Adrenal gland (tissue), 12 donors: ENCODE results near the gene TEKT5. TPM values are rescaled to one million over a fixed set of nuclear protein-coding genes. Genes with fewer than 3 reads are reported as not detected.

Source experiments
- DNase-seq, 7 donors: peaks; one replicate each; pipeline ENCODE4 v3.0.0-alpha.2; 2019 to 2020
- H3K27ac ChIP-seq, 5 donors: fragments of 200-600 bp; sonication (generic) in 4 of 5; 1 replicate in 3 of 5; 2 replicates in 2 of 5; pipeline versions ENCODE4 v1.5.1 to v1.8.0; 2016 to 2020; ENCODE audit warnings: mild to moderate bottlenecking in 1 of 5
- H3K27me3 ChIP-seq: fragments of 200-600 bp; 2 replicates; pipeline ENCODE4 v1.8.0; 2021
- H3K36me3 ChIP-seq, 2 donors: fragments of 200-600 bp; replicated peaks in 1 of 2; 1 replicate in 1 of 2; 2 replicates in 1 of 2; pipeline versions ENCODE4 v1.5.1 to v1.8.0; 2018 to 2022
- H3K4me1 ChIP-seq, 2 donors: fragments of 200-600 bp; replicated peaks in 1 of 2; 1 replicate in 1 of 2; 2 replicates in 1 of 2; pipeline versions ENCODE4 v1.5.1 to v1.8.0; 2018 to 2021
- H3K4me3 ChIP-seq, 4 donors: fragments of 200-600 bp; sonication (generic) in 3 of 4; one replicate each; pipeline ENCODE4 v1.5.1; 2016 to 2018
- H3K9me3 ChIP-seq, 3 donors: fragments of 200-600 bp; sonication (generic) in 1 of 3; replicated peaks in 1 of 3; 1 replicate in 2 of 3; 2 replicates in 1 of 3; pipeline versions ENCODE4 v1.5.1 to v1.8.0; 2016 to 2021
- CTCF ChIP-seq, 6 experiments: fragments of 450-650 bp in 4 of 6; fragments of 200-600 bp in 2 of 6; sonication (generic) in 1 of 6; IDR thresholded peaks; 1 replicate in 5 of 6; 2 replicates in 1 of 6; pipeline versions ENCODE4 v1.5.1 to v1.8.0; 2016 to 2021; ENCODE audit warnings: antibody characterized with exemption in 6 of 6, mild to moderate bottlenecking in 2 of 6, moderate library complexity in 1 of 6
- POLR2A ChIP-seq, 2 donors: fragments of 450-650 bp; IDR thresholded peaks; one replicate each; pipeline ENCODE4 v1.6.1; 2017; ENCODE audit warnings: antibody characterized with exemption in 2 of 2, mild to moderate bottlenecking in 2 of 2, moderate library complexity in 1 of 2
- WGBS, 4 donors: extraction: QIAGEN DNeasy Blood & Tissue Kit in 2 of 4; methylation state at CpG; one replicate each; pipeline versions ENCODE4 v1.1.5 to v1.1.7; 2013 to 2017; 5-methylcytosine and 5-hydroxymethylcytosine counted together
- intact Hi-C, 2 donors: fragments of 100-400 bp; cut with DNase I; formaldehyde crosslinking; loops; one replicate each; pipeline versions ENCODE4 v1.14.1 to v1.15.0; 2022 to 2023
- polyA plus RNA-seq, 3 donors: library from polyadenylated mRNA; stranded (reverse); fragments of 200-250 nt in 2 of 3; fragments of 350-450 nt in 1 of 3; fragmentation: Illumina TruSeq in 1 of 3; extraction: RNeasy Lipid Tissue Mini Kit (QIAGEN cat#74804) in 1 of 3; gene quantifications; one replicate each; pipeline ENCODE4 v1.2.3, GENCODE V29; 2013 to 2014
- total RNA-seq, 9 donors: library from RNA; depleted of rRNA in 4 of 9; stranded (reverse); fragments of >200 nt in 4 of 9; fragments of 120-200 nt in 1 of 9; fragmentation: NEBNext Ultra II Directional in 1 of 9; extraction: Animal tissue kit (Norgen Biotek cat#: 25700) in 1 of 9; gene quantifications; one replicate each; pipeline versions ENCODE4 v1.1.0 to v1.2.4, GENCODE V29; 2013 to 2023
- donor health status: healthy with polysubstance abuse.
- donor health status: Bipolar disorder and iron deficiency.
- donor health status: DM: yes; HTN: yes; CAD: no.
- donor health status: DM: no; HTN: no; CAD: no.
- donor health status: DM: no; HTN: no; CAD: no.
- donor health status: DM: yes; HTN: yes; CAD: no.

The TEKT5 gene
- total and polyA plus RNA-seq, 12 donors = 0.34 to 0.88 (median 0.43) TPM; not detected in 8

GRCh38 chr16:10693889-10694288, 841 bp downstream of the TEKT5 start:
- H3K36me3 ChIP-seq = no peaks in the 10 kb centered on the region
- WGBS, 4 donors = 85 to 92% (median 90%) methylated on average over 7 to 8 of the region's 8 CpGs
- no peak overlapping the region for H3K4me3 ChIP-seq
- intact Hi-C loops = no loop called here
- no peak for TF ChIP-seq POLR2A (IDR thresholded peaks at IDR 0.05)
- no peak for TF ChIP-seq CTCF (IDR thresholded peaks at IDR 0.05)
- H3K4me1 ChIP-seq = no peaks in the 10 kb centered on the region
- no peaks in the 10 kb centered on the region for H3K9me3 ChIP-seq
- DNase-seq = no peak
- no peaks in the 10 kb centered on the region for H3K27me3 ChIP-seq
- no peak overlapping the region for H3K27ac ChIP-seq

GRCh38 chr16:10692470-10692869, 2.3 kb downstream of the TEKT5 start:
- Histone ChIP-seq H3K4me1 (no peaks in the 10 kb centered on the region), H3K4me3 (no peak overlapping the region), H3K27ac (no peak overlapping the region), H3K36me3 (no peaks in the 10 kb centered on the region), H3K9me3 (no peaks in the 10 kb centered on the region), H3K27me3 (no peaks in the 10 kb centered on the region)
- no peak for DNase-seq
- WGBS, 4 donors = 64 to 75% (median 71%) methylated on average over 5 of the region's 5 CpGs
- TF ChIP-seq POLR2A (IDR thresholded peaks at IDR 0.05) (no peak), CTCF (IDR thresholded peaks at IDR 0.05) (no peak)
- intact Hi-C loops = no loop called here

- Histone ChIP-seq H3K27ac (no peak overlapping the region), H3K4me3 (no peak overlapping the region), H3K4me1 (no peaks in the 10 kb centered on the region), H3K9me3 (no peaks in the 10 kb centered on the region), H3K36me3 (no peaks in the 10 kb centered on the region), H3K27me3 (no peaks in the 10 kb centered on the region)
- DNase-seq = no peak
- TF ChIP-seq POLR2A (IDR thresholded peaks at IDR 0.05) (no peak), CTCF (IDR thresholded peaks at IDR 0.05) (no peak)
- intact Hi-C loops = no loop called here
- WGBS, 4 donors = 81 to 89% (median 87%) methylated on average over 4 to 5 of the region's 5 CpGs
Measured at GRCh38 chr16:10688726-10689125, 6.0 kb downstream of the TEKT5 start.

GRCh38 chr16:10688291-10688690, 6.4 kb downstream of the TEKT5 start:
- H3K27ac ChIP-seq = no peak overlapping the region
- TF ChIP-seq CTCF (IDR thresholded peaks at IDR 0.05) = no peak
- TF ChIP-seq POLR2A (IDR thresholded peaks at IDR 0.05) = no peak
- DNase-seq = no peak
- H3K27me3 ChIP-seq = no peaks in the 10 kb centered on the region
- no peaks in the 10 kb centered on the region for H3K36me3 ChIP-seq
- 81 to 91% (median 83%) methylated on average over 5 to 10 of the region's 10 CpGs for WGBS, 4 donors
- no peaks in the 10 kb centered on the region for H3K4me1 ChIP-seq
- no peaks in the 10 kb centered on the region for H3K9me3 ChIP-seq
- intact Hi-C loops = no loop called here
- H3K4me3 ChIP-seq = no peak overlapping the region
